ENCODE data around the gene ZNF71. TPM values are rescaled to one million over a fixed set of nuclear protein-coding genes. Genes with fewer than 3 reads are reported as not detected.

The ZNF71 gene
- total RNA-seq, 4 donors from 2014 or later, result 6.7 to 7.5 (median 7.4) TPM

GRCh38 chr19:56654151-56654550, 59.0 kb downstream of the ZNF71 start:
- in situ Hi-C loops (cut with MboI; ENCODE audit: low sequenced_read_pairs in 4 of 4), result no loop called here

GRCh38 chr19:56660381-56661107, 65.4 kb downstream of the ZNF71 start:
- Histone ChIP-seq H3K9me3 (no peaks in the 10 kb centered on the region), H3K36me3 (peaks cover 0 to 18% of the 10 kb centered on the region in 2 donors), H3K27ac (no peak overlapping the region), H3K27me3 (no peaks in the 10 kb centered on the region), H3K4me3 (no peak overlapping the region), H3K4me1 (no peaks in the 10 kb centered on the region)
- ATAC-seq (no peak), DNase-seq (no peak)
- in situ Hi-C loops (cut with MboI; ENCODE audit: low sequenced_read_pairs in 4 of 4), result no loop called here
- TF ChIP-seq, protein P1, sequence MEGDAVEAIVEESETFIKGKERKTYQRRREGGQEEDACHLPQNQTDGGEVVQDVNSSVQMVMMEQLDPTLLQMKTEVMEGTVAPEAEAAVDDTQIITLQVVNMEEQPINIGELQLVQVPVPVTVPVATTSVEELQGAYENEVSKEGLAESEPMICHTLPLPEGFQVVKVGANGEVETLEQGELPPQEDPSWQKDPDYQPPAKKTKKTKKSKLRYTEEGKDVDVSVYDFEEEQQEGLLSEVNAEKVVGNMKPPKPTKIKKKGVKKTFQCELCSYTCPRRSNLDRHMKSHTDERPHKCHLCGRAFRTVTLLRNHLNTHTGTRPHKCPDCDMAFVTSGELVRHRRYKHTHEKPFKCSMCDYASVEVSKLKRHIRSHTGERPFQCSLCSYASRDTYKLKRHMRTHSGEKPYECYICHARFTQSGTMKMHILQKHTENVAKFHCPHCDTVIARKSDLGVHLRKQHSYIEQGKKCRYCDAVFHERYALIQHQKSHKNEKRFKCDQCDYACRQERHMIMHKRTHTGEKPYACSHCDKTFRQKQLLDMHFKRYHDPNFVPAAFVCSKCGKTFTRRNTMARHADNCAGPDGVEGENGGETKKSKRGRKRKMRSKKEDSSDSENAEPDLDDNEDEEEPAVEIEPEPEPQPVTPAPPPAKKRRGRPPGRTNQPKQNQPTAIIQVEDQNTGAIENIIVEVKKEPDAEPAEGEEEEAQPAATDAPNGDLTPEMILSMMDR (IDR thresholded peaks at IDR 0.05 in 4 of 5, conservative IDR thresholded peaks at IDR 0.05 in 1 of 5), result no peak
- no peak for TF ChIP-seq POLR2A (IDR thresholded peaks at IDR 0.05)
- intact Hi-C loops (cut with DNase I; ENCODE audit: low total_unique reads), result no loop called here

More at GRCh38 chr19:56654151-56654550, 59.0 kb downstream of the ZNF71 start:
- no peak overlapping the region for H3K4me3 ChIP-seq
- TF ChIP-seq, protein P1 (IDR thresholded peaks at IDR 0.05 in 4 of 5, conservative IDR thresholded peaks at IDR 0.05 in 1 of 5), result no peak
- no peak for TF ChIP-seq POLR2A (IDR thresholded peaks at IDR 0.05)
- no peak for DNase-seq
- no peaks in the 10 kb centered on the region for H3K36me3 ChIP-seq
- intact Hi-C loops (cut with DNase I; ENCODE audit: low total_unique reads), result no loop called here
- no peak overlapping the region for H3K27ac ChIP-seq
- H3K27me3 ChIP-seq, result no peaks in the 10 kb centered on the region
- no peaks in the 10 kb centered on the region for H3K9me3 ChIP-seq
- no peak for ATAC-seq
- no peaks in the 10 kb centered on the region for H3K4me1 ChIP-seq

DNA sequence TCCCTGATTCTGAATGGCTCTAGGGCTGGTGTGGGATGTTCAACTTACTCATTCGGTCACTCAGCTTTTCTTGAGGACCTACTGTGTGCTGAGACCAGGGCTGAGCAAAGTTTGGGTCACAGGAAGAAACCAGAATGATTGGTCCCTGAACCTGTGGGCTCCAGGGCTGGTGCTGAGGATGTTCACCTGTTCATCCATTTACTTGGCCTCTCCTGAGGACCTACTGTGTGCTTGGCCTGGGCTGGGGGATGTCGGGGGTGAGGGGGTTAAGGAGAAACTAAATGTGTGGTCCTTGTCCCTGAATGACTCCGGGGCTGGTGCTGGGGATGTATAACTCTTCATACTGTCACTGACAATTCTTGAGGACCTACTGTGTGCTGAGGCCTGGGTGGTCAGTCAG, 66.1 kb downstream of the ZNF71 start:
- Histone ChIP-seq H3K4me1 (no peaks in the 10 kb centered on the region), H3K9me3 (no peaks in the 10 kb centered on the region), H3K27ac (no peak overlapping the region), H3K36me3 (peaks cover 0 to 18% of the 10 kb centered on the region in 2 donors), H3K27me3 (no peaks in the 10 kb centered on the region), H3K4me3 (no peak overlapping the region)
- in situ Hi-C loops (cut with MboI; ENCODE audit: low sequenced_read_pairs in 4 of 4), result no loop called here
- intact Hi-C loops (cut with DNase I; ENCODE audit: low total_unique reads), result no loop called here
- DNase-seq, result no peak
- no peak for ATAC-seq
- no peak for TF ChIP-seq POLR2A (IDR thresholded peaks at IDR 0.05)
- TF ChIP-seq, protein P1 (IDR thresholded peaks at IDR 0.05 in 4 of 5, conservative IDR thresholded peaks at IDR 0.05 in 1 of 5), result no peak

GRCh38 chr19:56663931-56664500, 68.9 kb downstream of the ZNF71 start:
- no peak for TF ChIP-seq POLR2A (IDR thresholded peaks at IDR 0.05)
- TF ChIP-seq, protein P1 (IDR thresholded peaks at IDR 0.05 in 4 of 5, conservative IDR thresholded peaks at IDR 0.05 in 1 of 5), result no peak
- Histone ChIP-seq H3K4me3 (no peak overlapping the region), H3K36me3 (peaks cover 0 to 18% of the 10 kb centered on the region in 2 donors), H3K27ac (no peak overlapping the region), H3K27me3 (no peaks in the 10 kb centered on the region), H3K9me3 (no peaks in the 10 kb centered on the region), H3K4me1 (no peaks in the 10 kb centered on the region)
- DNase-seq (no peak), ATAC-seq (no peak)
- in situ Hi-C loops (cut with MboI; ENCODE audit: low sequenced_read_pairs in 4 of 4) (no loop called here), intact Hi-C loops (cut with DNase I; ENCODE audit: low total_unique reads) (no loop called here)
